PC-9 (cell line): ENCODE measurements around the gene FCMR.

Source experiments
- EZH2 ChIP-seq: fragments of 200-600 bp; sonication (generic); IDR thresholded peaks from 2 replicates; pipeline ENCODE4 v1.8.0; 2017; ENCODE audit warnings: antibody characterized with exemption, low read depth
- TF ChIP-seq, protein P1 (sequence below): fragments of 200-600 bp; sonication (generic); conservative IDR thresholded peaks from 2 replicates; pipeline ENCODE4 v1.6.1; 2017; ENCODE audit warnings: mixed run types, antibody characterized with exemption, mild to moderate bottlenecking, moderate library complexity

DNA sequence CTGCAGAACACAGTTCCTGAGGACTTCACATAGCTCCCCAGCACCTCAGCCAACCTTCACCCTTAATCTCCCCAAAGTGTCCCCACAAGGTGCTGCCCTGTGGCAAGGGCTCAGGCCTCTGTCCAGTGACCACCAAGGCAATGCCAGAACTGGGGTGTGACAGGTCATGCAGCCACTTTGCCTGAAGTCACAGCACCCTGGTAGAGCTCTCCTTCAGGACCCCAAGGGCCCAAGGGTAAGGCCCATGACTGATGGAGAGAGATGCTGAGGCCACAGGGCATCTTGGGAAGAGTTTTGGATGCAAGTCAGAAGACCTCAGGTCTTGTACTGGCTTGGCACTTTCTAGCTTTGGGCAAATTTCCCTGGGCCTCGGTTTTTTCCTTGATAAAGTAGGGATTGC lies 783 bp upstream of the FCMR start:
- TF ChIP-seq, protein P1, sequence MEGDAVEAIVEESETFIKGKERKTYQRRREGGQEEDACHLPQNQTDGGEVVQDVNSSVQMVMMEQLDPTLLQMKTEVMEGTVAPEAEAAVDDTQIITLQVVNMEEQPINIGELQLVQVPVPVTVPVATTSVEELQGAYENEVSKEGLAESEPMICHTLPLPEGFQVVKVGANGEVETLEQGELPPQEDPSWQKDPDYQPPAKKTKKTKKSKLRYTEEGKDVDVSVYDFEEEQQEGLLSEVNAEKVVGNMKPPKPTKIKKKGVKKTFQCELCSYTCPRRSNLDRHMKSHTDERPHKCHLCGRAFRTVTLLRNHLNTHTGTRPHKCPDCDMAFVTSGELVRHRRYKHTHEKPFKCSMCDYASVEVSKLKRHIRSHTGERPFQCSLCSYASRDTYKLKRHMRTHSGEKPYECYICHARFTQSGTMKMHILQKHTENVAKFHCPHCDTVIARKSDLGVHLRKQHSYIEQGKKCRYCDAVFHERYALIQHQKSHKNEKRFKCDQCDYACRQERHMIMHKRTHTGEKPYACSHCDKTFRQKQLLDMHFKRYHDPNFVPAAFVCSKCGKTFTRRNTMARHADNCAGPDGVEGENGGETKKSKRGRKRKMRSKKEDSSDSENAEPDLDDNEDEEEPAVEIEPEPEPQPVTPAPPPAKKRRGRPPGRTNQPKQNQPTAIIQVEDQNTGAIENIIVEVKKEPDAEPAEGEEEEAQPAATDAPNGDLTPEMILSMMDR: no peak
- no peak for TF ChIP-seq EZH2
